ENCODE measurements around the gene EPHB2.

GRCh38 chr1:22879445-22879844 lies 168.8 kb downstream of the EPHB2 start:
- TF ChIP-seq CTCF (IDR thresholded peaks at IDR 0.05) (no peak), POLR2A (IDR thresholded peaks at IDR 0.05) (no peak)
